Epithelial cell of esophagus (primary cell): Measurements from ENCODE around the gene OR8B4.
"Not testable (repeated sequence)": the region's sequence is repeated elsewhere in the genome, so short reads cannot be mapped to it uniquely, and the experiment has no call there.

Experiments
- DNase-seq: peaks from one replicate; pipeline ENCODE4 v3.0.0; 2010; ENCODE audit warnings: low read depth
- H3K4me3 ChIP-seq: 2 replicates; pipeline ENCODE4 v1.5.1; 2011; ENCODE audit warnings: mild to moderate bottlenecking, low read length, control low read depth
- TF ChIP-seq, protein P1 (sequence below): IDR thresholded peaks from 2 replicates; pipeline ENCODE4 v1.5.1; 2011; ENCODE audit warnings: low read depth, mild to moderate bottlenecking, low read length, control low read depth, inconsistent platforms; ENCODE audit not compliant: insufficient read depth; ENCODE audit errors: missing control alignments

The OR8B4 gene

DNA sequence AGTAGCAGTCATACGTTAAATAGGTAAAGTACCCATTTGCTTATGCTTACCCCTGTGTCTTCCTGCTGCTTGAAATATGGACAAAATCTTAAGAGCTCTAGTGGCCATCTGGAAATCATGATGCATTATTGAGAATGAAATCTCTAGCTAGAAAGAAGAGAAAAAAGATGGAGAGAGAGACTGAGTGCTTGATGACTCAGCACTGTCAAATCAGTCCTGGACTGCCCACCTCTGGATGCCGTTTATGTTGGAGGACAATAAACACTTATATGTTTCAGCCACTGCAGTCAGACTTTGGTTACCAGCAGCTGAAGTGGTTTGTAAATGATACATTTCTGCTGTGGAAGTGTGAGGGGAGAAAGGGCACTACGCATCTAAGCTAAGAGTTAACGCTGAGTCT is 3.6 kb downstream of the OR8B4 start:
- no peak overlapping the region for H3K4me3 ChIP-seq
- TF ChIP-seq, protein P1, sequence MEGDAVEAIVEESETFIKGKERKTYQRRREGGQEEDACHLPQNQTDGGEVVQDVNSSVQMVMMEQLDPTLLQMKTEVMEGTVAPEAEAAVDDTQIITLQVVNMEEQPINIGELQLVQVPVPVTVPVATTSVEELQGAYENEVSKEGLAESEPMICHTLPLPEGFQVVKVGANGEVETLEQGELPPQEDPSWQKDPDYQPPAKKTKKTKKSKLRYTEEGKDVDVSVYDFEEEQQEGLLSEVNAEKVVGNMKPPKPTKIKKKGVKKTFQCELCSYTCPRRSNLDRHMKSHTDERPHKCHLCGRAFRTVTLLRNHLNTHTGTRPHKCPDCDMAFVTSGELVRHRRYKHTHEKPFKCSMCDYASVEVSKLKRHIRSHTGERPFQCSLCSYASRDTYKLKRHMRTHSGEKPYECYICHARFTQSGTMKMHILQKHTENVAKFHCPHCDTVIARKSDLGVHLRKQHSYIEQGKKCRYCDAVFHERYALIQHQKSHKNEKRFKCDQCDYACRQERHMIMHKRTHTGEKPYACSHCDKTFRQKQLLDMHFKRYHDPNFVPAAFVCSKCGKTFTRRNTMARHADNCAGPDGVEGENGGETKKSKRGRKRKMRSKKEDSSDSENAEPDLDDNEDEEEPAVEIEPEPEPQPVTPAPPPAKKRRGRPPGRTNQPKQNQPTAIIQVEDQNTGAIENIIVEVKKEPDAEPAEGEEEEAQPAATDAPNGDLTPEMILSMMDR = no peak

GRCh38 chr11:124415356-124415923 is 9.2 kb downstream of the OR8B4 start:
- DNase-seq = peak; percentile 62

More for the DNA sequence above, 3.6 kb downstream of the OR8B4 start:
- DNase-seq = no peak

DNA sequence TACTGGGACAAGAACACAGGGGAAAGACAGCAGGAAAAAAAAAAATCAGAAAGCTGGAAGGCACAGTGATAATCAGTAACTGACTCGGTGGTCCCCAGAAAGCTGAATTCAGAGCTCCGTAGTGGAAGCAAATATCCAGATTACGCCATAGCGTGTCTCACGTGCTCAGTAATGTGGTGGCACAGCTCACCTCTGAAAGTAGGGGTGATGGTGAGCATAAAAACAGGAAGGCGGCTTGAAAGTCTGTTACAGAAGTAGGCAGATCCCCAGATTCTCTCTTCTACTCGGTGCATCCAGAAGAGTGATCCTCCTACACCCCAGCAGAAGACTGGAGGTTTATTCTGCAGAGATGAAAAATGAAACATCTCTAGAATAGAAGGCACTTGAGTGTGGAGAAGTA is 14.8 kb downstream of the OR8B4 start:
- TF ChIP-seq, protein P1 = no peak
- no peak for DNase-seq
- no peak overlapping the region for H3K4me3 ChIP-seq

More at GRCh38 chr11:124415356-124415923, 9.2 kb downstream of the OR8B4 start:
- no peak overlapping the region for H3K4me3 ChIP-seq
- TF ChIP-seq, protein P1 = peak; percentile 78

DNA sequence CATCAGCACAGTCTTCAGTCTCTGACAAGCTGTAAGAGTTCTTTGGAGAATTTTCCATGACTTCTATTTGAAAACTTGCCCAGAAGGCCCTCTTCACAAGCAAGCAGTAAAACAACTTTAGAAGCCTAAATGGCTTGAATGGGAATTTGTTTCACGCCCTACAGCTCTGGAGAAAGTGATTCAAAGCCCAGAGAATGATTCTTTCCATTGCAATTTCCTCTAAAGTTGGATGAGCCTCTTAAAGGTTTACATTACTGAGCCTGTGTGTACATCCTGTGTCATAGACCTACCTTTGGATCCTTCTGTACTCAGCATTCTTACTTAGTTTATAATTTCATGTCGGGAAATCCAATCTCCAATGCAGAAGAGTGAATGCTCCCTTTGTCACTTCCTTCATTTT is 19.1 kb downstream of the OR8B4 start:
- TF ChIP-seq, protein P1 = no peak
- DNase-seq = peak; percentile 45
- H3K4me3 ChIP-seq = no peak overlapping the region

- not testable (repeated sequence) for DNase-seq, H3K4me3 ChIP-seq
These were observed 21.5 kb downstream of the OR8B4 start for GRCh38 chr11:124403186-124403585.

DNA sequence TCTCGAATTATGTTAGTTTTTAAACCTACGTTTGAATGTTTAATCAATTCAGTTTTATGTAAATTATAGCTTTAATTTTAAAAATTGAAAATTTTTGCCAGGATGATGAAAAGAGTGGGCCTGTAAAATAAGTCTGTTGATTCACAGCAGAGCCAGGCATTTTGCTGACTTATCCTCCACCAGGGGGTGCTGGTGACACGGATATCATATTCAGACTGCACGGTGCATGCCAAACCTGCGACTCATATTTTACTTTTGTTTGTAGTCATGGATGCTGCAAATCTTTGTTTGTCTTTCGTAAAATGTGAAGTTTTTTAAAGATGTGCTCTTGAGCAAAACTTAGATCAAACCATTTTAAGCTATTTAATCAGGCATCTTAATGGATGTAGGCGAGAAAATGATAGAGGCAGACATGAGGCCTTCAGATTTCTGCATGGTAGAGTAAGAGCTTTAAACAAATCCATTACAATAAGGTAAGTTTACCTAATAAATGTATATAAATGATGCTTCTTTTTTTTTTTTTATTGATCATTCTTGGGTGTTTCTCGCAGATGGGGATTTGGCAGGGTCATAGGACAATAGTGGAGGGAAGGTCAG is 22.2 kb downstream of the OR8B4 start:
- DNase-seq = peak; percentile 91
- no peak overlapping the region for H3K4me3 ChIP-seq
- TF ChIP-seq, protein P1 = peak; percentile 79

DNA sequence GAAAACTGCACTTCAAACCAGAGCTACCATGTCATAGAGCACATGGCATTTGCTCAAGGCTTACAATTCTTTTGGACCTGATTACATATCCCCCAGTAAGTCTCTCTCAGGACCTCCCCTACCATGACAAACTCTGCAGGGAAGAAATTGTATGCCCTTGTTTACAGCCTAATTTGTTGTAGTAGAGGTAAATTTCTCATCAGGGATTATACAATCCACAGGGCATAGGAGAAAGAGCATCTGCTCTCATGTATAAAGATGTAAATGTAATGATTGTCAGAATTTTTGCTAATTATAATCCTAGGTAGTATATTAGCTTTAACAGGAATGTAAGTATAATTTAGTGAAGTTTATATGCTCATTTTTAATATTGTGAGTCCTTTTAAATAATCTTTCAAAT is 25.7 kb downstream of the OR8B4 start, which contains the start of gene OR8B3:
Gene OR8B3, minus strand, starts transcription at position 101 of the 400 bp plus-strand sequence. CDS start 1,673 bp downstream, outside the sequence.
- DNase-seq = no peak
- TF ChIP-seq, protein P1 = no peak
- H3K4me3 ChIP-seq = no peak within 1 kb of the TSS

DNA sequence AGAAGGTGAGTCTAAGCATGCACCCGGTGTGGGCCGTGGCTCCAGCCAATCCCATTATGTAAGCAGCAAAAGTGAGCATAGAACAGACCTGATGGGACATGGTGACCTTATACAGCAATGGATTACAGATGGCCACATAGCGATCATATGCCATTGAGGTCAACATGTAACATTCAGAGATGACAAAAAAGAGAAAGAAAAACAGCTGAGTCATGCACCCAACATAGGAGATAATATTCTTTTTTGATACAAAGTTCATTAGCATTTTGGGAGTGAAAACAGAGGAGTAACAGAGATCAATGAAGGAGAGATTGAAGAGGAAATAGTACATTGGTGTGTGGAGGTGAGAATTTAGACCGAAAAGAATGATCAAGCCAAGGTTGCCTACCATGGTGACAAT is 27.8 kb downstream of the OR8B4 start:
- H3K4me3 ChIP-seq, DNase-seq: not testable (repeated sequence)
